ENCODE measurements around the gene FGF1.

DNA sequence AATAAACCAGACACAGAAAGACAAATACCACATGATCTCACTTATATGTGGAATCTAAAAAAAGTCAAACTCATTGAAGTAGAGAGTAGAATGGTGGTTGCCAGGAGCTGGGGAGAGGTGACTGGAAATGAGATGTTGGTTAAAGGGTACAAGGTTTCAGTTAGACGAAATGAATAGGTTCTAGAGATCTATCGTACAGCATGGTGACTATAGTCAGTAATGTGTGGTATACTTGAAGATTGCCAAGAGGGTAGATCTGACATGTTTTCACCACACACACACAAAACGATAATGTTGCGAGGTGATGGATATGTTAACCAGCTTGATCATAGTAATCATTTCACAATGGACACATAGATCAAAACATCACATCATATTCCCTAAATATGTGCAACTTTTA lies 46.4 kb downstream of the FGF1 start:
- TF ChIP-seq, protein P1, sequence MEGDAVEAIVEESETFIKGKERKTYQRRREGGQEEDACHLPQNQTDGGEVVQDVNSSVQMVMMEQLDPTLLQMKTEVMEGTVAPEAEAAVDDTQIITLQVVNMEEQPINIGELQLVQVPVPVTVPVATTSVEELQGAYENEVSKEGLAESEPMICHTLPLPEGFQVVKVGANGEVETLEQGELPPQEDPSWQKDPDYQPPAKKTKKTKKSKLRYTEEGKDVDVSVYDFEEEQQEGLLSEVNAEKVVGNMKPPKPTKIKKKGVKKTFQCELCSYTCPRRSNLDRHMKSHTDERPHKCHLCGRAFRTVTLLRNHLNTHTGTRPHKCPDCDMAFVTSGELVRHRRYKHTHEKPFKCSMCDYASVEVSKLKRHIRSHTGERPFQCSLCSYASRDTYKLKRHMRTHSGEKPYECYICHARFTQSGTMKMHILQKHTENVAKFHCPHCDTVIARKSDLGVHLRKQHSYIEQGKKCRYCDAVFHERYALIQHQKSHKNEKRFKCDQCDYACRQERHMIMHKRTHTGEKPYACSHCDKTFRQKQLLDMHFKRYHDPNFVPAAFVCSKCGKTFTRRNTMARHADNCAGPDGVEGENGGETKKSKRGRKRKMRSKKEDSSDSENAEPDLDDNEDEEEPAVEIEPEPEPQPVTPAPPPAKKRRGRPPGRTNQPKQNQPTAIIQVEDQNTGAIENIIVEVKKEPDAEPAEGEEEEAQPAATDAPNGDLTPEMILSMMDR (conservative IDR thresholded peaks at IDR 0.05; ENCODE audit: low read depth, low read length), result no peak
- TF ChIP-seq FOS (IDR thresholded peaks at IDR 0.05; ENCODE audit: low read depth, low read length) (no peak), RAD21 (IDR thresholded peaks at IDR 0.05; ENCODE audit: low read length) (no peak), RFX5 (IDR thresholded peaks at IDR 0.05; ENCODE audit: low read depth, low read length) (no peak), POLR2A (IDR thresholded peaks at IDR 0.05; ENCODE audit: low read depth, low read length) (no peak)
